ENCODE measurements around the gene LETMD1.

LETMD1 gene

GRCh38 chr12:51103977-51104376 lies 55.9 kb downstream of the LETMD1 start (continued):
- TF ChIP-seq ZNF280C (tag by site-specific recombination; IDR thresholded peaks at IDR 0.05) (no peak), ZNF394 (tag by site-specific recombination; IDR thresholded peaks at IDR 0.05; ENCODE audit: borderline replicate concordance) (no peak), ZNF580 (tag by site-specific recombination; IDR thresholded peaks at IDR 0.05) (no peak), RBAK (tag by site-specific recombination; IDR thresholded peaks at IDR 0.05) (no peak), ZBTB21 (tag by site-specific recombination; IDR thresholded peaks at IDR 0.05) (no peak), ZNF354C (tag by site-specific recombination; IDR thresholded peaks at IDR 0.05; ENCODE audit: borderline replicate concordance, low read depth) (no peak)

GRCh38 chr12:51108136-51108535 lies 60.0 kb downstream of the LETMD1 start:
- peaks cover 59 to 82% of the 10 kb centered on the region in 2 experiments for H3K36me3 ChIP-seq (ENCODE audit: control insufficient read depth in 2 of 2, insufficient read depth in 1 of 2, low read length in 2 of 2)
- no peaks in the 10 kb centered on the region for H3K4me1 ChIP-seq (ENCODE audit: control insufficient read depth, insufficient read depth, low read length)
- no peaks in the 10 kb centered on the region for H3K9me3 ChIP-seq (ENCODE audit: control insufficient read depth, insufficient read depth, low read depth, low read length)
- CTCF ChIA-PET = interaction anchor here (1.1 kb wide), 1 partner anchor 16 kb away, joined by 3 read pairs; no protein-coding TSS in a partner anchor
- TF ChIP-seq PRDM10 (tag by site-specific recombination; IDR thresholded peaks at IDR 0.05) = no peak
- TF ChIP-seq OVOL3 (tag by site-specific recombination; IDR thresholded peaks at IDR 0.05) = no peak
- TF ChIP-seq ZNF510 (tag by site-specific recombination; IDR thresholded peaks at IDR 0.05; ENCODE audit: insufficient replicate concordance) = no peak
- no peak for TF ChIP-seq MZF1 (tag by site-specific recombination; IDR thresholded peaks at IDR 0.05; ENCODE audit: borderline replicate concordance)
- TF ChIP-seq ZNF747 (tag by site-specific recombination; IDR thresholded peaks at IDR 0.05) = no peak
- no peak for TF ChIP-seq BCL11A (tag by site-specific recombination; IDR thresholded peaks at IDR 0.05; ENCODE audit: low read depth)
- TF ChIP-seq ZNF76 (tag by site-specific recombination; IDR thresholded peaks at IDR 0.05; ENCODE audit: borderline replicate concordance, low read depth) = no peak
- TF ChIP-seq ZNF133 (tag by site-specific recombination; IDR thresholded peaks at IDR 0.05) = no peak
- no peak for TF ChIP-seq PRDM6 (tag by site-specific recombination; IDR thresholded peaks at IDR 0.05)
- TF ChIP-seq SP7 (tag by site-specific recombination; IDR thresholded peaks at IDR 0.05) = no peak
- TF ChIP-seq ZBTB21 (tag by site-specific recombination; IDR thresholded peaks at IDR 0.05) = no peak
- TF ChIP-seq ZNF560 (tag by site-specific recombination; IDR thresholded peaks at IDR 0.05; ENCODE audit: borderline replicate concordance) = no peak
- no peak for TF ChIP-seq ZNF24 (tag by site-specific recombination; IDR thresholded peaks at IDR 0.05)
- no peak overlapping the region for H3K4me3 ChIP-seq (ENCODE audit: low read depth, low read length)
- POLR2A ChIA-PET = no interaction called here
- H3K27ac ChIP-seq (ENCODE audit: extremely low read depth, low read depth, low read length) = no peak overlapping the region

Data from HEK293 (cell line).